ENCODE data around the gene EIF4EBP3.

Gene EIF4EBP3

DNA sequence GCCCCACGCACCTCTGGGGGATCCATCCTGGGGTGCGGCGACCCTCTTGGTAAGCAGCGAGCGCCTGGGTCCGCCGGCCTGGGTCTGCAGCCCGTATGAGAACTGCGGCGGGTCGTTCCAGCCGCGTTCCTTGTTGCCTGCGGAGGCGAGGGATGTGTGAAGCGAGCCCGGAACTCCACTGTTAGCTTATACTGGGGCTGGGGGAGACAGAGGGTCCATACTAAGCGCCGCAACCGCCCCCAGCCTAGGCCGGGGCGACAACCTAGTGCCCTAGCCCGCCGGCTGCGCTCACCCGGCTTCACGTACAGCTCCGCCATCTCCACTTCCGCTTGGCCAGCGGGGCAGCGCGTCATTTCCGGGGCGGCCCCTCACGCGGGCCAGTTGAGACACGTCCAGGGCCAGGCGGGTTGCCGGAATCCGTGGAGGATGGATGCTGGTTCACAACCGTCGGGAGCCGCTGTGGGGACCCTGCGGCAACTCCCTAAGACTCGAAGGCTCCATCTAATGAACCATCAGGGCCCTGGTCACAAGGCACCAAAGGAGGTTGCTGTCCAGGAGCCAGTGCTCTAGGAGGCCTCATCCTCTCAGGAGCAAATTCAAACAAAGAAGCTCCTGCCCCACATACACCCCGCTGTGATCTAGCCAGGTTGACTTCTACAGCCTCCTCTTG, 9.8 kb downstream of the EIF4EBP3 start, which contains the start of gene SRA1:
TSS of gene SRA1 (minus strand) at position 338 of the 670 bp plus-strand sequence. CDS start at position 317, 21 bp downstream.
- peak; percentile 79 for DNase-seq (ENCODE audit: low read depth)

DNA sequence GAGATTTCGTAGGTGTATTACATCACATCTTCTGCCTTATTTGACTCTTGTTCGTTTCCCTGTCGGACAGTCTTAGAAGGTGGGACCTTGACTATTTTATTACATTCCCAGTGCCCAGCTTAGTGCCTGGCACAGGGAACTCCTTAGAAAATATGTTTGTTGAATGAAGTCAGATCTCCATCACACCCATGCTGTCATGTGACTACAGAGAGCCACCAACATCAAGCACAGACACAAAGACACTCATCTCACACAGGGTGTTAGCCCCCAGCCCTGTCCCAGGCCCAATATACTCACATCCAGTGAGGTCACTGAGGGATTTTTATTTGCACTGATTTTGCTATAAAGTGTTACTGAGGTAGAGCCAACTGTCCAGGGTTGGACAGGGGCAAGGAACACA, 10.5 kb downstream of the EIF4EBP3 start:
- DNase-seq (ENCODE audit: low read depth), result no peak

GRCh38 chr5:140558542-140558941, 11.1 kb downstream of the EIF4EBP3 start:
- DNase-seq (ENCODE audit: low read depth), result no peak

GRCh38 chr5:140560227-140560626, 12.8 kb downstream of the EIF4EBP3 start:
- no peak for DNase-seq (ENCODE audit: low read depth)

GRCh38 chr5:140561753-140562523, 14.5 kb downstream of the EIF4EBP3 start:
- no peak for DNase-seq (ENCODE audit: low read depth)

GRCh38 chr5:140563596-140563995, 16.1 kb downstream of the EIF4EBP3 start:
- DNase-seq (ENCODE audit: low read depth), result no peak

DNA sequence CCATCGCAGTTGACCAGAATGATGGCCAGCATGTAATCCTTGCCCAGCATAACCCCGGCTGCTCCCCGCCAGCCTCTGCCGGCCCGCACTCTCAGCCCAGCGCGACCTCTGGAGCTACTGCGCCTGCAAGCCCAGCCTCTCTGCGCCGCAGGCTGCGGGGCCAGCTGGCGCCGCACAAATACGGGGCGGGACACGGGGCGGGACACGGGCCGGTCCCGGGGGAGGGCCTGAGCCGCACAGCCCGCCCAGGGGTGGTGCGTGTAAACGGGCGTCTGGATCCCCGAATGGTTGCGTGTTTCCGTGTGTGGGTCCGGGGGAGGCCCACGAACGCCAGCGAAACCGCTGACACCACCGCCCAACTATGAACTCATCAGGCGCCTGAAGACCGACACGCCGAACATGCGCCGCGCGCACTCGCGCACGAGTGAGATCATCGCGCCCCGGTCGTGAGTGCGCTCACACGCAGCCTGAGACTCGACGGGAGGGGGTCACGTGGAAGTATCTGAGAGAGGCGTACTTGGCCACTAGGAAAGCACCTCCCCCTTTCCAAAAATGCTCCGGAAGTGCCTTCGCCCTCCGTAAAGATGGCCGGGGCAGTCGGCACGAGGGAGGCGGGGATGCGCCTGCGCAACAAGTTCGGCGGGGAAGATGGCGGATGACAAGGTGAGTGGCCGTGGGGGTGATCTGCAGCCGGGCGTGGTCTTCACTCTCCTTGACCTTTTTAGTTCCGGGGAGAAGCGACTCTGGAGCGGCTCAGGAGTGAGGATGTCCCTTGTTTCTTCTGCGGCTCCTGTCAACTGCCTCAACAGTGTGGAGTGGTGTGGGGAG, 16.9 kb downstream of the EIF4EBP3 start, which contains the start of the genes APBB3 and SLC35A4:
TSS of gene APBB3 (minus strand) at position 403 of the 828 bp plus-strand sequence. CDS start at position 50, 353 bp downstream.
TSS of gene SLC35A4 (plus strand) at position 633 of the 828 bp plus-strand sequence. CDS start 2,342 bp downstream, outside the sequence.
- peak; percentile 99 for DNase-seq (ENCODE audit: low read depth)

GRCh38 chr5:140565024-140565779, 17.7 kb downstream of the EIF4EBP3 start:
- no peak for DNase-seq (ENCODE audit: low read depth)

DNA sequence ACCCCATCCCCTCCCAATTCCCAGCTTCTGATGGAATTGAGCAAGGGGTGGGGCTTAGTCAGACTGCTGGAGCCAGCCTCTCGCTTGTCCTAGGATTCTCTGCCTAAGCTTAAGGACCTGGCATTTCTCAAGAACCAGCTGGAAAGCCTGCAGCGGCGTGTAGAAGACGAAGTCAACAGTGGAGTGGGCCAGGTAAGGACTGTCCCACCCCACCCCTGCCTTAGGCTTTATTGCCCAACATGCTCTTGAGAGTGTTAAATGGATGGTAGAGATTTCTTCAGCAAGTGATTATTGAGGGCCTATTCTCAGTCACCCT, 18.3 kb downstream of the EIF4EBP3 start:
- DNase-seq (ENCODE audit: low read depth), result no peak

DNA sequence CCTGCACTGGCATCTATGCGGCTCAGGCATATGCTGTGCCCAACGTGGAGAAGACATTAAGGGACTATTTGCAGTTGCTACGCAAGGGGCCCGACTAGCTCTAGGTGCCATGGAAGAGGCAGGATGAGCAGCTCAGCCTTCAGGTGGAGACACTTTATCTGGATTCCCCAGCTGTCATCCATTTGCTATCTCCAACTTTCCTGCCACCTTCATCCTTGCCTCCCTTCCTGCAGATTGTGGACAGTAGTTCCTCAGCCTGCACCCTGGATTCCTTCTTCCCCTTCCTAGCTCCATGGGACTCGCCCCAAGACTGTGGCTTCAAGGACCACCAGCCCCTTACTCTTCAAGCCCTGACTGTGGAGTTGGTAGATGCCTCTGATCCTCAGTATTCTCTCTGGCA, 19.2 kb downstream of the EIF4EBP3 start:
- no peak for DNase-seq (ENCODE audit: low read depth)

GRCh38 chr5:140567136-140567818, 19.8 kb downstream of the EIF4EBP3 start:
- no peak for DNase-seq (ENCODE audit: low read depth)

GRCh38 chr5:140567871-140568270, 20.4 kb downstream of the EIF4EBP3 start:
- no peak for DNase-seq (ENCODE audit: low read depth)

DNA sequence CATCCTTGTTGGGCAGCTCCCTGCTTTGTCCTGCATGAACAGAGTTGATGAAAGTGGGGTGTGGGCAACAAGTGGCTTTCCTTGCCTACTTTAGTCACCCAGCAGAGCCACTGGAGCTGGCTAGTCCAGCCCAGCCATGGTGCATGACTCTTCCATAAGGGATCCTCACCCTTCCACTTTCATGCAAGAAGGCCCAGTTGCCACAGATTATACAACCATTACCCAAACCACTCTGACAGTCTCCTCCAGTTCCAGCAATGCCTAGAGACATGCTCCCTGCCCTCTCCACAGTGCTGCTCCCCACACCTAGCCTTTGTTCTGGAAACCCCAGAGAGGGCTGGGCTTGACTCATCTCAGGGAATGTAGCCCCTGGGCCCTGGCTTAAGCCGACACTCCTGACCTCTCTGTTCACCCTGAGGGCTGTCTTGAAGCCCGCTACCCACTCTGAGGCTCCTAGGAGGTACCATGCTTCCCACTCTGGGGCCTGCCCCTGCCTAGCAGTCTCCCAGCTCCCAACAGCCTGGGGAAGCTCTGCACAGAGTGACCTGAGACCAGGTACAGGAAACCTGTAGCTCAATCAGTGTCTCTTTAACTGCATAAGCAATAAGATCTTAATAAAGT, 21.1 kb downstream of the EIF4EBP3 start:
- DNase-seq (ENCODE audit: low read depth), result no peak

DNA sequence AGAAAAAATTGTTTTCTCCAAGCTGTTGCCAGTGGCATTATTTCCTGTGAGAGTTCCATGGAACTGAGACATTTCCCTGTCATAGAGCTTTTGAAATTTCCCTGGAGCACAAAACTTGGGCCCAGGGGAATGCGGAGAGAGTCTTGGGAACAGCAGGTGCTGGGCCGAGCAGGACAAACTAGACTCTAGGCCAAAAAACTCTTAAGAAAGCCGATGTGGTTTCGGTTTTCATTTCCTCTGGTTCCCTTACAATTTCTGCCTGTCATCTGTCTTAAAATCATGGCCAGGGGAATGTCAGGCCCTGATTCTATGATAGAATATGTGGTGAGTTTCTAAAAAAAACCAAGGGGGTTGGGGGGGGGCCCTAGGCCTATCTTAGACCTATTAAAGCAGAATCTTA, 21.7 kb downstream of the EIF4EBP3 start:
- DNase-seq (ENCODE audit: low read depth), result no peak

DNA sequence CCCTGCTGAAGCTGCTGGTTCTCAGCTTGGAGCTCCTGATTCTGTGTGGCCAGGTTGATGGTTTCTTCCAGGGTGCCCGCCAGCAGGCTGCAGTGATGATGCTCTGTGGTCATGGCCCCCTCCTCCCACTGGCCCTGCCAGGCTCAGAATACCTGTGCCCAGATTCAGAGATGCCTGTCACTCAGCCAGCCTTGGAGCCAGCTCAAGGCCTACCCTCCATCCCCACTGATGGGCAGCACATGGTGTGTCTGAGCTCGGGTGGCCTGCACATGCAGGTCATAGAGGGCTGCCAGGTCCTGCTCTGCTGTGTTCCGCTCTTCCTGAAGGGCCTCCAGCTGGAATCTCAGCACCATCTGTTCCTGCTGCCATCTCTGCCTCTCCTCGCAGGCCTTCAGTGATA, 22.6 kb downstream of the EIF4EBP3 start:
- no peak for DNase-seq (ENCODE audit: low read depth)

DNA sequence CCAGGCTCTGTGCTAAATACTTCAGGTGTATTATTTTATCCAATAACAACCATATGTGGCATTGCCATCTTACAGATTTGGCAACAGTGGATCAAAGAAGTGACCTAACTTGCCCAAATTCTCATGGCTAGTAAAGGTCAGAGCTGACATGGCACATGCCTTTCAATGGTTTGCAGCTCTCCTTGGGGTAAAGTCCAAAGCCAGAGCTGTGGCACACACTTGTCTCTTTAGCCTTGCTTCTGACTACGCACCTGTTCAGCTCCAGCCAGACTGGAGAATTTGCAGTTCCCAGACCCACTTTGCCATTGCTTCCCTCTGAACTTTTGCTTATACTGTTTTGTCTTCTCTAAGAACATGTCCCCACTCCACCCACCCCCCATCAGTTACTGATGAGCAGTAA, 23.0 kb downstream of the EIF4EBP3 start:
- no peak for DNase-seq (ENCODE audit: low read depth)

DNA sequence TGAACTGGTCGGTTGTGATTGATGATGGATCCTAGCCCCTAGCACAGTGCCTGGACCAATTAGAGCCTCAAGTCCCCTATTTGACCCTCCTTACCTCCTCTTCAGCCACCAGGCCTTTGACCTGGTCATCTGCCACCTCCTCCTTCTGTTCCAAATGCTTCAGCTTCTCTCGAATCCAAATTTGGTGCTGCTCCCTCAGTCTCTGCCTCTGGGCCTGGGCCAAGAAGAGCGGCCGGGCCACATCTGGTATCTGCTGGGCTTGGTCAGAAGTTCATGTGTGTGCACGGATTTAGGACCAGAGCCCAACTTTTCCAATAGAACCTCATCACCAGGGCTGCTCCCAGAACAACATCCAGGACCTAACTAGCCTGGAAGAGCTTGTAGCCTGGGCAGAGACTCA, 23.6 kb downstream of the EIF4EBP3 start:
- no peak for DNase-seq (ENCODE audit: low read depth)

GRCh38 chr5:140573683-140574082, 26.2 kb downstream of the EIF4EBP3 start:
- no peak for DNase-seq (ENCODE audit: low read depth)

DNA sequence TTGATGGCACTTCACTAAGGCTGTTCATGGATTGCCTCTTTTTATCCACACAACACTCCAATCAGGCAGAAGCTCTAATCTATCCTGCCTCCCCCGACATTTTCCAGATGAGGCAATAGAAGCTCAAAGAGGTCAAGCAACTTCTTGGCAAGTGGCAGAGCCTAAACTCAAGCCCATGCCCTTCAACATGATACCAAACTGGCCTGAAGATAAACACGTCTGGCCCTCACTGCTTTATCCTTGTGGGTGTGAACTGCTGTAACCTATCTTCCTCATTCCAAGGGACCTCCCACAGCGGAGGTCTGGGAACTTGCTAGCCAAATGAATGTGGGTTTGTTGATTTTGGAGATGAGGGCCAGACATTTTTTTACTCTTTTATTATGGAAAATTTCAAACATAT, 26.7 kb downstream of the EIF4EBP3 start:
- no peak for DNase-seq (ENCODE audit: low read depth)

GRCh38 chr5:140575309-140575708, 27.8 kb downstream of the EIF4EBP3 start:
- no peak for DNase-seq (ENCODE audit: low read depth)

GRCh38 chr5:140576776-140577201, 29.3 kb downstream of the EIF4EBP3 start:
- no peak for DNase-seq (ENCODE audit: low read depth)

Measured in GM04504 (cell line).